NK-92 (cell line): ENCODE results near the gene RIMOC1.

Source experiments
- DNase-seq: peaks from one replicate; lab custom pipeline; 2025; ENCODE audit not compliant: unreplicated experiment; lab: John Stamatoyannopoulos, UW

Gene RIMOC1, protein sequence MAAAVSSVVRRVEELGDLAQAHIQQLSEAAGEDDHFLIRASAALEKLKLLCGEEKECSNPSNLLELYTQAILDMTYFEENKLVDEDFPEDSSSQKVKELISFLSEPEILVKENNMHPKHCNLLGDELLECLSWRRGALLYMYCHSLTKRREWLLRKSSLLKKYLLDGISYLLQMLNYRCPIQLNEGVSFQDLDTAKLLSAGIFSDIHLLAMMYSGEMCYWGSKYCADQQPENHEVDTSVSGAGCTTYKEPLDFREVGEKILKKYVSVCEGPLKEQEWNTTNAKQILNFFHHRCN

DNA sequence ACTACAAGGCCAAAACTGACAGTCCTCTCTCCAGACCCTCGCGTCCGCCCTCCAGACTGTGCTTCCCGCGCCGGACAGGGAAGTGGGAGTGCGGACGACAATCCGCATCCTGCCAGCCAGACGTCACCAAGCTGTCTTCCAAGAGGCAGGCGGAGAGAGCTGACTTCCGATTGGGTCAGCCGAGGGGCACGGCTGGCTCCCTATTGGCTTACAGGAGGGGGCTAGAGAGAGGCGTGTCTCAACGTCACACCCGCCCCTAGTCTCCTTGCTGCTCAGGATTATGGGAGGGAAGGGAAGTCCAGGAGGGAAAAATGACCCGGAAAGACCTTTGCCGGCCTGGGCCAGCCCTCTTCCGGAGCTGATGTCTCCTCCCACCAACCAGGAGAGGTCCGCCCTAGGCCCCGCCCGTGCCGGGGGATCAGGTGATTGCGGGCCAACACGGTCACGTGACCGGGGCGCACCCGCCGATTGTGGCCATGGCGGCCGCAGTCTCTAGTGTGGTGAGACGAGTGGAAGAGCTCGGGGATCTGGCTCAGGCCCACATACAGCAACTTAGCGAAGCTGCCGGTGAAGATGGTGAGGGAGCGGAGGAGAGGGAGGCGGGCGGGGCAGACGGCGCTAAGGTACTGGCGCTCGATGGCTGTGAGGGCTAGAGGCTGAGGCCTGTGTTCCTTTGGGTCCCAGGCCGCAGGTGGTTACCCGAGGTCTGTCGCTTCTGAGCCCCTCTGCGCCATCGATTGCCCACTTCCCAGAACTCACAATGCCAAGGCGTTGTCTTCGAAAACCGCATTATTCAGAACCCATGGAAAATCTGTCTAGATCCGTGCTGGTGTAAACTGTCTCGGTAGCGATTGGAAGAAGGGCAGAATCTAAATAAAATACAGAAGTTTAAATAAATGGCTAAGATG lies at the start of gene RIMOC1:
Gene RIMOC1, plus strand, starts transcription at position 453 of the 908 bp plus-strand sequence. Its CDS starts 24 bp downstream, at position 477.
- peak; percentile 73 for DNase-seq

DNA sequence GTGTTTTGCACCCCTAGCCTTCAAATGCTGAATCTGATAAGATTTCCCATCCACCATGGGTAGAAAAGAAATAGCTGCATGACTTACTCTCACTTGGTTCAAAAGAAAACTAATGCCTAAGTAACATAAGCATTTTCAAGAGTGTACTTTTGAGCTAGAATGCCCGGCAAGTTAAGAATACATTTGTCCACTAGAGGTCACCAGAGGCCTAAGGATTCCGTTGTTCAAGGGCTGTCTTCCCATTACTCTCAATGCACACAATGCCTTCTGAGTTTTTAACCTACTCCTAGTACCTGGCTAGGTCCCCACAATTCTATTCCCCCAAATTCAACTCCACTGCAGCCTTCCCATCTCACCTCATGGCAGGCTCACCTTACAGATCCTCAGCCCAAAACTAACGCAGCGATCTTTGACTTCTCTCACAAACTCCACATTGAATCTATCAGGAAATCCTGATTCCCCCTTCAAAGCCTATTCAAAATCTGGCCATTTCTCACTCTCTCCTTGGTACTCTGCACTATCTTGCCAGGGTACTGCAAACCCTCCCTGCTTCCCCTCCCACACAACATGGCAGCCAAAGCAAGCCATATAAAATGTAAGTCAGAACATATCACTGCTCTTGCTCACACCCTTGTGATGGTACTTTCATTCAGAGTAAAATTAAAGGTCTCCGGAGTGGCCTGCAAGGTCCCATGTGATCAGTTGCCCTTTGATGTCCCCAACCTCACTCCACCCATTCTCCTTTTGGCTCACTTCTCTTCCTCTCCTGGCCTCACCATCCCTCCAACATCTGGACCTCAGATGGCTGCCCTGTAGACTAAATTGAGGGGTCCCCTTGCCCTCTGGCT lies 47.3 kb upstream of the RIMOC1 start:
- no peak for DNase-seq

DNA sequence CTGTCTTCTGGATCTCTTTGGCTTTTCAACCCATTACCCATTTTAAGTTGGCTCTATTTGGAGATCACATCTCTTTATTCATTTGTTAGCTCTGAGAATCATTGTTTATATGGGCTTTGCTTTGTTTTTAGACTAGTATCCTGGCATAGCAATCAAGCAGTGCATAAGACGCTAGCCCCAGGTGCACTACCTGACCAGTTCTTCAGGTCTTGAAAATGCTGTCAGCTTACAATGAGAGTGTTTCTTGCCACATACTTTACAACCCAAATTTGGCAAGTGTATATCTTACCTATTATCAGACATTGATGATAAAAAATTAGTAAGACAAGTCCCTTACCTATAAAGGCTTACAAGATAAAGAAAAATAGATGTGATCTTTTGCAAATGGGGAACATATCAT lies 46.2 kb upstream of the RIMOC1 start:
- no peak for DNase-seq

DNA sequence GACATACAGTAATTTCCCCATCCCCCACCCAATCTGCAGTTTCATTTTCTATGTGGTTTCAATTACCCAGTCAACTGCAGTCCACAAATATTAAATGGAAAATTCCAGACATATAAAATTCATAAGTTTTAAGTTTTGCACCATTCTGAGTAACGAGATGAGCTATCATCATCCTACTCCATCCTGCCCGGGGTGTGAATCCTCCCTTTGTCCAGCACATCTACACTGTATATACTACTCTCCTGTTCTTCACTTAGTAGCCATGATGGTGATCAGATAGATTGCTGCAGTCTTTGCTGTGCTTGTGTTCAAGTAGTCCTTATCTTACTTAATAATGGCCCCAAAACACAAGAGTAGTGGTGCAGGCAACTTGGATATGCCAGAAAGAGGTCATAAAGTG lies 45.3 kb upstream of the RIMOC1 start:
- DNase-seq = no peak

DNA sequence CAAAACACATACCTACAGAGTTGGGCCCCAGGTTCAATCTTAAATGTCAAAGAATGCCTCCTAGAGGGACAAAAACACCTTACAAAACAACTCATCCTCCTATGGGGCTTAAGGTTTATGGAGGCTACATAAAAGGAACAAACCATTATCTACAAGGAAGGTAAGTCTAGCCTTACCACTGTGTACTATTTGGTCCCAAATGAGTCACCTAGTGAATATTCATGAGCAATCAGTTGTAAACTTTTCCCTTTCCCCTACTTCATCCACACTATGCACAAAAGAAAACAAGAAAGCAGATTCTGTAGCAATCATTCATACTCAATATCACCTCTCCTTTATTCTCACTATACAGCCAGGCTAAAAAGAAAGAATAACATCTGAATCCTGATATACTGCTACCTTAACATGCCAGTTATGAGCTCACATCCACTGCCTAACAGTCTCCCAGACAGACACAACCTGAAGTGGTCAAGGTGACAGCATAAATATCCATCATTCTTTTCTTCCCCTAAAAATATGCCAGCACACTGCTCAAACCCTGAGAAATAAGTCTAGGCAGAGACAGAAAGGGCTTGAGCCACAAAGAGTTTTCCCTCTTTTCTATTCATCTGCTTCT lies 40.2 kb upstream of the RIMOC1 start:
- no peak for DNase-seq

DNA sequence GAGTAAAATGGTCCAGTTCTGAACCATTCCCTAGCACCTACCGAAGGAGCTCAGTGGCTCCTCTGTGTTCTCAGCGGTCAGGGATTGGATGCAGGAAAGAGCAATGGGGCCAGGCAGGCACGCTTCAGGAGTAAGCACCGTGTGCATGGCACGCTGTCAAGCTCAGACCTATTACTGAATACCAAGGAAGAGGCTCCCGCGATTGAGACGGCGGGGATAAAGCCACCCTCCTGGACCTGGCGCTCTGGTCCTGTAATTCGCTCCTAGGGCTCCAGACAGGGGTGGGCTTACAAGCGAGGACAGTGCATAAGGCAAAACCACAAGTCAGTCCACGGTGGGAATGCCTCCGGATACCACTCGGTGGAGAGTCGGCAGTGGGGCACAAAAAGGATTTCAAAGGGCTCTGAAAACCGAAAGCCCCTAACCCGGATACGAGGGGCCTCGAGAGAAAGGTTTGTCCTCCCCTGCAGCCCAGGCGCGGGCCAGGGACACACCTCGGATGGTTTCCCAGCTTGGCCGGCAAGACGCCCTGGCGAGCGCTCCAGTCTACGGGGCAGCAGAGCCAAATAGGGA lies 34.9 kb upstream of the RIMOC1 start:
- DNase-seq = no peak

DNA sequence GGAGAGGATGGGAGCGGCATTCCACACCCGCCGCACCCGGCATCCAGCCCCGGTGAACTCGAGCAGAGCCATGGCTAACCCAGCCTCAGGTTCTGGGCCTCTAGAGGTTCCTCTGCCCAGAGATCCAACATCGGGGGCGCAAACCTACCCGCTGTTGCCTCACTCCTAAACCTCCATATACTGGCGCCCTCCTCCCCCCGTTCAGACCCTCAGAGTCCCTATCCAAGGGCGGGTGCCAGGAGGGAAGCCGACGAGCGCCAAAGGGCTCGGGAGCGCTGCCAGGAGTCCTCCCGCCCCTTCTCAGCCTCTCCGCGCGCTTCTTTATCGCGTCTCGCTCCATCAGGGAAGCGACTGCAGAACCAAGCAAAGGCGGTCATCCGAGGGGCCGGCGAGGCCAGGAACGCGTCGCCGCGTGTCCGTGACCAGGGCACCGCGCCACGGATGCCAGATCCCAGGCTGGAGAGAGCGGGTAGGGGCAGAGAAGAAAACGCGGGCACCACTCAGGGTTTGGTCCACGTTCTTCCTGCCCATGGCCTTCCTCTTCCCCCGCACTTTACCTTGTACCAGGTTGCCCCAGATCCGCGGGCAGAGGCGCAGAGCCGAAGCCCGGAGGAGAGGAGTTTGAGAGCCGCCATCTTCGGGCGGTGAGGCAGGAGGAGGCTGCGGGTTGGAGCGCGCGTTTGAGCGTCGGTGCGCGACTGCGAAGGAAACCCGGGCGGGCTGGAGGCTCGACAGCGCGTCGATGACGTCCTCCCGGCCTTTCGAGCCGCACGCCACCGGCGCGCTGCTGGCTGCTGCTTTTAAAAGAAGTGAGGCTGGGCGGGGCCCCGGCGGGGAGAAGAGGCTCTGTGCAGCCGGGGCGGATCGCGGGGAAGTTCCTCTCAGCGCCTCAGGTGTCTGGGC lies 34.2 kb upstream of the RIMOC1 start, which contains the start of gene OXCT1:
Gene OXCT1, minus strand, starts transcription at position 702 of the 903 bp plus-strand sequence. Its CDS starts 67 bp downstream, at position 635.
- DNase-seq = peak; percentile 40

DNA sequence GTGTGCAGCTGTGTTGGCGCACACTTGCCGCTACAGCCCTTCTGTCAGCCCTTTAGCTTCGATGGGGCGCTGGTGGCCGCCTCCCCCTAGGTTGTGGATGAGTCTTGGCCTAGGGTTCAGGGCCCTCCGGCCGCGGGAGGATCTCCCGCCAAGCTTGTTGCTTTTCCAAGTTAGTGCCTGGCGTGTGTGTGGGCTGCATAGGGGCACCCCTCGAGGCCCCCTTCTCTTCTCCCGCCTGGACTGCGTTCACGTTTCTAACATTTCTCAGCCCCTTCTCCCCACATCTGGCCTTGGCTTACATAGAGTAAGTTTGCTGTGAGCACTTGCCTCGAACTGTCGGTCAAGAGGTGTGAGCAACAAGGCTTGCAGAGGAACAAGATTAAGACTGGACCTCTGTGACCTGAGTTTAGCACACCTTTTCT lies 33.5 kb upstream of the RIMOC1 start:
- DNase-seq = no peak

DNA sequence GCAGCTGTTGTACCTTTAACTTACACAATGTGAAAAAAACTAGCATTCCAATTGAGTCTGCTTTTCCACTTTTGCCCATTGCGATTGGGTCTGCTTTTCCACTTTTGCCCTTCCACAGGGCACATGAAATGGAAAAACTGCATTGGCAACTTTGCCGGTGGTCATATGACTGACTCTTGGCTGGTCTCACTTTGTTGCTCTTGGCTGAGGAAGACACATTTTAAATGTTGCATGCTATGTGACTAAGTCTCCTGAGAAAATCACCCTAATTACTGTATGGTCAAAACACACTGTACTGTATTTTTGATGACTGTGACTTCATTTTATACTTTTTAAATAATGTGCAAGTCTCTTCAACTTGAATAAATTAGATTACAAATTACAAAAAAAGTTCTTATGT lies 32.3 kb upstream of the RIMOC1 start:
- no peak for DNase-seq

DNA sequence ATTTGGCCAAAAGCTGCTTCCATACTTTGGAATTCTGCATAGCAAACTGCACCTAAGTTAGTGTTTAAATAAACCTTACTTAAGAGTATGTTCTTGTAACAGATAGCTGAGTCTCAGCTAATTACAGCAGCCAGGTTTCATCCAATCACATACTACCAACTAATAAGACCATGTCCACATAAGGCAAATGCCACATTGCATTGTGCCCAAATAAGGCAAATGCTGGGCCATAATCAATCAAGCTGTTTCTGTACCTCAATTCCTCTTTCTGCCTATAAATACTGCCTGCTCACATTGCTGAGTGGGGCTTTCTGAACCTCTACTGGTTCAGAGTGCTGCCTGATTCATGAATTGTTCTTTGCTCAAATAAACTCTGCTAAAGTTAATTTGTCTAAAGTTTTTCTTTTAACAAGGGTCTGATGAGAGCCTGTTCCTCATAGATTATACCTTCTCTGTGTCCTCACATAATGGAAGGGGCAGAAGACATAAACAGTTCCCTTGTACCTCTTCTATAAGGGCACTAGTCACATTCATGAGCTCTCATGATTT lies 29.6 kb upstream of the RIMOC1 start:
- DNase-seq = no peak

DNA sequence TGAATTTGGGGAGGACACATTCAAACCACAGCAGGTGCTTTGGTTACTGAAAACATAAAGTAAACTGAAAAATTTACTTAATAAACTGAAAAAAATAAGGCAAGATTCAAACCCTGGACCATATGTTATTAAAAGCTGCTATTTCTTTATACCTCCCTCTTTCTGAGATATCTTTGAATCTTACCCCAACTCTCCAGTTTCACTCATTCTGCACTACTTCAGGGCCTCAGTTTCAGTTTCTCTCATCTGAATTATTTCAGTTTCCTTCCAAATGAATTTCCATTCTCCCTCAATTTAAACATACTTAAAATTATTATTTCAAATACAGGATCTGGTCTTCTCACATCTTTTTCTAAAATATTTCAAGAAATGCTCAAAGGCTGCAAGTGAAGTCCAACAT lies 29.0 kb upstream of the RIMOC1 start:
- no peak for DNase-seq

DNA sequence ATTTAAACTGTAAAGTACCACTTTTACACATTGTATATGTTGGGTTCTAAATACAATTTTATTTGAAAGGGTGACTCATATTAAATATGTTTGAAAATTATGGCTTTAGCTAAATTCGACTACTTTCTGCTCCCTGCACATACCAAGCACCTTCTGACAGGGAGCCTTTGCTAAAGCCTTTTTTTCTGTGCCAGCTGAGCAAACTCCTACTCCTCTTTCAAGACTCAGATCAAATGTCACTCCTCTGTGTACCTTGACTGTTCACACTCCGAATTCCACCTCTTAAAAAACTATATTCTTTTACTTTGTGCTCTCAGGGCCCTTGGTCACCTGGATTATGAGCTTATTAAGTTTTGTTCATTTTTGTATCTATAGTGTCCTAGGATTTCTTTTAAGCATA lies 27.5 kb upstream of the RIMOC1 start:
- DNase-seq = no peak

DNA sequence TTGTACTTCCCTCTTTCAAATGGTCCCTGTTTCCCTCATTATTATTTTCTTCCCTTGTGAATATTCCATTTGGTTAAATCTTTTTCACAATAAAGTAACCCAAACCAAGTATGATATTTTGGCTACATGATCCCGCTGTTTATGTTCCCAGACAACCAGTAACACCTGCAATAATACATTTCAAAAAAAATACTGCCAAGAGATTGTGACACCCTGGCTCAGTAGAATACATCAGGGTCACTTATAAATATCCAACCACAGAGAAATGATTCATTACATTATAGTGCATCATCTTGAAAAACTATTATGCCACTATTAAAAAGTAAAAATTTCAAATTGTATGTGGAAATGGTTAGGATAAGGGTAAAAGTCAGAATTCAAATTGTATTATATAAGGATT lies 26.7 kb upstream of the RIMOC1 start:
- no peak for DNase-seq

DNA sequence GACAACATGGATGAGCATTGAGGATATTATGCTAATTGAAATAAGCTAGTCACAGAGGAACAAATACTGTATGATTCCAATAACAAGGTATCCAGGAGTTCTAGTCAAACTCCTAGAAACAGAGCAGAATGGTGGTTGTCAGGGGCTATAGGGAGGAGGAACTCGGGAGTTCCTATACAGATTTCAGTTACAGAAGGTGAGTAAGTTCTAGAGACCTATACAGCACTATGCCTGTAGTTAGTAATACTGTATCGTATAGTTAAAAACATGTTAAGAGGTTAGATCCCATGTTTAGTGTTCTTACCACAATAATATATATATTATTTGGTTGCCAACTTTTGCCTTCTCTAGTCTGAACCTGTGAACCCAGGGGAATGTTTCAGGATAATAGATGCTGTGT lies 26.0 kb upstream of the RIMOC1 start:
- DNase-seq = no peak

DNA sequence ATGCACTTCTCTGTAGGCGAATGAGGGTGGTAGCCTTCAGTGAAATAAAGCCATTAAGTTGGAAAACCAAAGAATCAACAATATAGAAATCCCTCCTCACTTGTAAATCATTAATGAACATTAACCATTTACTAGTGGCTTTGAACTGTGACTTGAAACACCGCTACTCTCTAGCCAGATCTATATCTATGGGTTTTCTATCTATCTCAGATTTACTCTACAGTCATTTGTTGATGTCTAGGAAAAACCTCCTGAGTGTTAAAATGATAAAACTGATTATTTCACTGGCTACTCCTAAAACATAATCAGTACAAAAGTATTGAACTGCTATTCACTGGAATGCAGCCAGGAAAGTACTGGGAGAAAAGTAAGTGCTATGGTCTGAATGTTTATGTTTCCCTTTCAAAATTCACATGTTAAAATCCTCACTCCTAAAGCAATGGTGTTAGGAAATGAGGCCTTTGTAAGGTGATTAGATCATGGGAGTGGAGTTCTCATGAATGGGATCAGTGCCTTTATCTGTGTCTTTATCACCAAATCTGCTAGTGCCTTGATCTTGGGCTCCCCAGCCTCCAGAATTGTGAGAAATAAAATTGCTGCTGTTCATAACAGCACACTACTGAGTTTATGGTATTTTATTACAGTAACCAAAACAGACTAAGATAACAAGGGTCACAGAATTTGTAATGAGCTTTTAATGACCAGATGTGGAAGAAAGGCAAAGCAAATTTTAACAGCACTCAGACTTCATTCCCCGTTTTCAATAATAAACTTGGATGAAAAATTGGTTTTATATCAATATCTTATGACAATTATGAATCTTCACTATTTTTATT lies 25.3 kb upstream of the RIMOC1 start:
- DNase-seq = no peak

DNA sequence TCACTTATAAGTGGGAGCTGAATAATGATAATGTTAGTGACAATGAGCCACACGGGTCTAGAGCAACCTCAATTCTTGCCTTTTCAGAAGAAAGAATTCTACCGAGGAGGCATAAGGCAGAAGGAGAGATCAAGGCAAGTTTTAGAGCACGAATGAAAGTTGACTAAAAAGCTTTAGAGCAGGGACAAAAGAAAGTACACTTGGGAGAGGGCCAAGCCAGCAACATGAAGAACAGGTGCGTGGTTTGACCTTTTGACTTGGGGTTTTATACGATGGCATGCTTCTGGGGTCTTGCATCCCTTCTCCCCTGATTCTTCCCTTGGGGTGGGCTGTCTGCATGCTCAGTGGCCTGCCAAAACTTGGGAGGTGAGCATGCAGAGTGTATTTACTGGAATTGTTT lies 21.4 kb upstream of the RIMOC1 start:
- no peak for DNase-seq

DNA sequence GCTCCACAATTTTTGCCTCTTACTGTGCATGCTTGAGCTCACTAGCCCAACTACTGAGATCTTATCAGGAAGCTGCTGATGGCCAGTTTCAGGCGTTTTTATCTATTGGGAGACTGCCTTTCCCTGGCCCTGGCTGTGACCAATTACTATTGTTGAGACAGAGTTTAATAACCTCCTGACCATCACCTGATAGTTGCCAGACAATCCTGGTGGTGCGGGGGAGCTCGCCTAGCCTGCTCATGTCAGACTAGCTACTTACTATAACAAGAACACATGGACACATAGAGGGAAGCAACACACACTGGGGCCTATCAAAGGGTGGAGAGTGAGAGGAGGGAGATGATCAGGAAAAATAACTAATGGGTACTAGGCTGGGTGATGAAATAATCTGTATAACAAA lies 20.9 kb upstream of the RIMOC1 start:
- DNase-seq = no peak

DNA sequence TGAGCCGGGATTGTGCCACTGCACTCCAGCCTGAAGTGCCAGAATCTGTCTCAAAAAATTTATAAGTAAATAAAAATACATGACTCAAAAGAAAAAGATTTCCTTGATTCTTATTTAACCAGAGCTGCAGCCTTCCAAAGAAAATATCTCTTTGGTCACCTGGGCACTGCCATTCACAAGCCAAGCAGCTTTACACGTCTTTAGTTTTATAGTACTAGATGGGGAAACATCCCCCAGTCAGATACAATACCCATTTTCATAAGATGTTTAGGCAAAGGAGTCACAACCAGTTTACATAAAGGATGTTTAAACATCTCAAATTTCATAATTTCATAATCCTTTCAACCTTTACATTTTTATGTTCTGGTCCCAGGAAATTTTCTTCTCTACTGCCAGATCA lies 20.2 kb upstream of the RIMOC1 start:
- no peak for DNase-seq
